GM23338 (cell line): ENCODE measurements around the gene EML3.

Source experiments
- EZH2 ChIP-seq: fragments of 200-600 bp; sonication (generic); IDR thresholded peaks from one replicate; pipeline ENCODE4 v1.8.0; 2017; ENCODE audit warnings: antibody characterized with exemption, mild to moderate bottlenecking, low read depth; ENCODE audit not compliant: unreplicated experiment
- EZH2phosphoT487 ChIP-seq: fragments of 200-600 bp; sonication (generic); IDR thresholded peaks from one replicate; pipeline ENCODE4 v1.8.1; 2018; ENCODE audit warnings: antibody characterized with exemption; ENCODE audit not compliant: unreplicated experiment
- JUNB ChIP-seq: IDR thresholded peaks from one replicate; pipeline ENCODE4 v1.6.1; 2016; ENCODE audit warnings: antibody characterized with exemption; ENCODE audit not compliant: unreplicated experiment
- POLR2AphosphoS5 ChIP-seq: IDR thresholded peaks from 2 replicates; pipeline ENCODE4 v1.6.1; 2016; ENCODE audit warnings: antibody characterized with exemption, low read depth
- TF ChIP-seq, protein P1 (sequence below): IDR thresholded peaks from one replicate; pipeline ENCODE4 v1.6.1; 2018; ENCODE audit warnings: antibody characterized with exemption; ENCODE audit not compliant: unreplicated experiment
- TF ChIP-seq, protein P2 (sequence below), 2 experiments: fragments of 200-600 bp in 1 of 2; sonication (generic) in 1 of 2; conservative IDR thresholded peaks; 2 replicates each; pipeline versions ENCODE4 v1.5.1 to v1.6.1; 2016 to 2017; ENCODE audit warnings: antibody characterized with exemption in 2 of 2, low read depth in 2 of 2, mild to moderate bottlenecking in 2 of 2, moderate library complexity in 1 of 2
- TF ChIP-seq, protein P3 (sequence below): IDR thresholded peaks from 2 replicates; pipeline ENCODE4 v1.6.1; 2016; ENCODE audit warnings: antibody characterized with exemption
- TF ChIP-seq, protein P4 (sequence below): fragments of 250-450 bp; sonication (Bioruptor Pico); IDR thresholded peaks from 2 replicates; pipeline ENCODE4 v1.5.0; 2020; ENCODE audit warnings: mild to moderate bottlenecking, moderate library complexity

DNA sequence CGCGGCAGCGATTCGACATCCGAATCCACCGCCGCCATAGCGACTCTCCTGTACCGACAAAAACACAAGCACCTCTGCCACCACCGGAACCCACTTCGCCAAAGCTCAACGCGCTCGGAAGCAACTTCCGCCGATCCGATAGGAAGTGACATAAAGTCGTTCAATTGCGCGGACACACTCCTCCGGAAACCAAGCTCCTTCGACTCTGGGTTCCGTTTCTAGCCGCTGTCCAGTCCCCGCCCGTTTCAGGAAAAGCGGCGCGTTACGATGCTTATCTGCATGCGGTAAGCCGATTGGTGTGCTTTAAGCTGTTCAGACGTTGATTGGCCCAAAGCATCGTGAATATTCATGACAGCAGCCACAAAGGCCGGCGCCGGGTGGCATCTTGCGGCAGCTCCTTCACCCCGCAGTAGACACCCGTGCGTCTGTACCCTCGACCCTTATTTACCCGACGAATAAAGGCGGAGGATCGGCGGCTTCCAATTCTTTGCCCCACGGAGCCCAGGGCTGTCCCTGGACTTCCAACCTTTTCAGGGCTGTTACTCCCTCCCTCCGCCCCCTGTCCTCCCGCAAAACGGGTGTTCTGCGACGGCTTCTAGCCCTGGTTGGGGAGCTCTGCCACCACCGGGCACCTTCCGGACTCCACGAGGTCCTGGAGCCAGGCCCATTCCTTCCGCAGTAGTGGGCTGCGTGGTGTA is 21.0 kb downstream of the EML3 start, which contains the start of gene TUT1:
- TF ChIP-seq, protein P1, sequence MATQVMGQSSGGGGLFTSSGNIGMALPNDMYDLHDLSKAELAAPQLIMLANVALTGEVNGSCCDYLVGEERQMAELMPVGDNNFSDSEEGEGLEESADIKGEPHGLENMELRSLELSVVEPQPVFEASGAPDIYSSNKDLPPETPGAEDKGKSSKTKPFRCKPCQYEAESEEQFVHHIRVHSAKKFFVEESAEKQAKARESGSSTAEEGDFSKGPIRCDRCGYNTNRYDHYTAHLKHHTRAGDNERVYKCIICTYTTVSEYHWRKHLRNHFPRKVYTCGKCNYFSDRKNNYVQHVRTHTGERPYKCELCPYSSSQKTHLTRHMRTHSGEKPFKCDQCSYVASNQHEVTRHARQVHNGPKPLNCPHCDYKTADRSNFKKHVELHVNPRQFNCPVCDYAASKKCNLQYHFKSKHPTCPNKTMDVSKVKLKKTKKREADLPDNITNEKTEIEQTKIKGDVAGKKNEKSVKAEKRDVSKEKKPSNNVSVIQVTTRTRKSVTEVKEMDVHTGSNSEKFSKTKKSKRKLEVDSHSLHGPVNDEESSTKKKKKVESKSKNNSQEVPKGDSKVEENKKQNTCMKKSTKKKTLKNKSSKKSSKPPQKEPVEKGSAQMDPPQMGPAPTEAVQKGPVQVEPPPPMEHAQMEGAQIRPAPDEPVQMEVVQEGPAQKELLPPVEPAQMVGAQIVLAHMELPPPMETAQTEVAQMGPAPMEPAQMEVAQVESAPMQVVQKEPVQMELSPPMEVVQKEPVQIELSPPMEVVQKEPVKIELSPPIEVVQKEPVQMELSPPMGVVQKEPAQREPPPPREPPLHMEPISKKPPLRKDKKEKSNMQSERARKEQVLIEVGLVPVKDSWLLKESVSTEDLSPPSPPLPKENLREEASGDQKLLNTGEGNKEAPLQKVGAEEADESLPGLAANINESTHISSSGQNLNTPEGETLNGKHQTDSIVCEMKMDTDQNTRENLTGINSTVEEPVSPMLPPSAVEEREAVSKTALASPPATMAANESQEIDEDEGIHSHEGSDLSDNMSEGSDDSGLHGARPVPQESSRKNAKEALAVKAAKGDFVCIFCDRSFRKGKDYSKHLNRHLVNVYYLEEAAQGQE, result peak; percentile 58
- TF ChIP-seq, protein P2, sequence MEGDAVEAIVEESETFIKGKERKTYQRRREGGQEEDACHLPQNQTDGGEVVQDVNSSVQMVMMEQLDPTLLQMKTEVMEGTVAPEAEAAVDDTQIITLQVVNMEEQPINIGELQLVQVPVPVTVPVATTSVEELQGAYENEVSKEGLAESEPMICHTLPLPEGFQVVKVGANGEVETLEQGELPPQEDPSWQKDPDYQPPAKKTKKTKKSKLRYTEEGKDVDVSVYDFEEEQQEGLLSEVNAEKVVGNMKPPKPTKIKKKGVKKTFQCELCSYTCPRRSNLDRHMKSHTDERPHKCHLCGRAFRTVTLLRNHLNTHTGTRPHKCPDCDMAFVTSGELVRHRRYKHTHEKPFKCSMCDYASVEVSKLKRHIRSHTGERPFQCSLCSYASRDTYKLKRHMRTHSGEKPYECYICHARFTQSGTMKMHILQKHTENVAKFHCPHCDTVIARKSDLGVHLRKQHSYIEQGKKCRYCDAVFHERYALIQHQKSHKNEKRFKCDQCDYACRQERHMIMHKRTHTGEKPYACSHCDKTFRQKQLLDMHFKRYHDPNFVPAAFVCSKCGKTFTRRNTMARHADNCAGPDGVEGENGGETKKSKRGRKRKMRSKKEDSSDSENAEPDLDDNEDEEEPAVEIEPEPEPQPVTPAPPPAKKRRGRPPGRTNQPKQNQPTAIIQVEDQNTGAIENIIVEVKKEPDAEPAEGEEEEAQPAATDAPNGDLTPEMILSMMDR (conservative IDR thresholded peaks at IDR 0.05; ENCODE audit: low read depth in 2 of 2), result no peak
- no peak for TF ChIP-seq EZH2
- peak; percentile 90 for TF ChIP-seq POLR2AphosphoS5
- no peak for TF ChIP-seq JUNB
- TF ChIP-seq, protein P3, sequence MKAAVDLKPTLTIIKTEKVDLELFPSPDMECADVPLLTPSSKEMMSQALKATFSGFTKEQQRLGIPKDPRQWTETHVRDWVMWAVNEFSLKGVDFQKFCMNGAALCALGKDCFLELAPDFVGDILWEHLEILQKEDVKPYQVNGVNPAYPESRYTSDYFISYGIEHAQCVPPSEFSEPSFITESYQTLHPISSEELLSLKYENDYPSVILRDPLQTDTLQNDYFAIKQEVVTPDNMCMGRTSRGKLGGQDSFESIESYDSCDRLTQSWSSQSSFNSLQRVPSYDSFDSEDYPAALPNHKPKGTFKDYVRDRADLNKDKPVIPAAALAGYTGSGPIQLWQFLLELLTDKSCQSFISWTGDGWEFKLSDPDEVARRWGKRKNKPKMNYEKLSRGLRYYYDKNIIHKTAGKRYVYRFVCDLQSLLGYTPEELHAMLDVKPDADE, result peak; percentile 90
- TF ChIP-seq, protein P4, sequence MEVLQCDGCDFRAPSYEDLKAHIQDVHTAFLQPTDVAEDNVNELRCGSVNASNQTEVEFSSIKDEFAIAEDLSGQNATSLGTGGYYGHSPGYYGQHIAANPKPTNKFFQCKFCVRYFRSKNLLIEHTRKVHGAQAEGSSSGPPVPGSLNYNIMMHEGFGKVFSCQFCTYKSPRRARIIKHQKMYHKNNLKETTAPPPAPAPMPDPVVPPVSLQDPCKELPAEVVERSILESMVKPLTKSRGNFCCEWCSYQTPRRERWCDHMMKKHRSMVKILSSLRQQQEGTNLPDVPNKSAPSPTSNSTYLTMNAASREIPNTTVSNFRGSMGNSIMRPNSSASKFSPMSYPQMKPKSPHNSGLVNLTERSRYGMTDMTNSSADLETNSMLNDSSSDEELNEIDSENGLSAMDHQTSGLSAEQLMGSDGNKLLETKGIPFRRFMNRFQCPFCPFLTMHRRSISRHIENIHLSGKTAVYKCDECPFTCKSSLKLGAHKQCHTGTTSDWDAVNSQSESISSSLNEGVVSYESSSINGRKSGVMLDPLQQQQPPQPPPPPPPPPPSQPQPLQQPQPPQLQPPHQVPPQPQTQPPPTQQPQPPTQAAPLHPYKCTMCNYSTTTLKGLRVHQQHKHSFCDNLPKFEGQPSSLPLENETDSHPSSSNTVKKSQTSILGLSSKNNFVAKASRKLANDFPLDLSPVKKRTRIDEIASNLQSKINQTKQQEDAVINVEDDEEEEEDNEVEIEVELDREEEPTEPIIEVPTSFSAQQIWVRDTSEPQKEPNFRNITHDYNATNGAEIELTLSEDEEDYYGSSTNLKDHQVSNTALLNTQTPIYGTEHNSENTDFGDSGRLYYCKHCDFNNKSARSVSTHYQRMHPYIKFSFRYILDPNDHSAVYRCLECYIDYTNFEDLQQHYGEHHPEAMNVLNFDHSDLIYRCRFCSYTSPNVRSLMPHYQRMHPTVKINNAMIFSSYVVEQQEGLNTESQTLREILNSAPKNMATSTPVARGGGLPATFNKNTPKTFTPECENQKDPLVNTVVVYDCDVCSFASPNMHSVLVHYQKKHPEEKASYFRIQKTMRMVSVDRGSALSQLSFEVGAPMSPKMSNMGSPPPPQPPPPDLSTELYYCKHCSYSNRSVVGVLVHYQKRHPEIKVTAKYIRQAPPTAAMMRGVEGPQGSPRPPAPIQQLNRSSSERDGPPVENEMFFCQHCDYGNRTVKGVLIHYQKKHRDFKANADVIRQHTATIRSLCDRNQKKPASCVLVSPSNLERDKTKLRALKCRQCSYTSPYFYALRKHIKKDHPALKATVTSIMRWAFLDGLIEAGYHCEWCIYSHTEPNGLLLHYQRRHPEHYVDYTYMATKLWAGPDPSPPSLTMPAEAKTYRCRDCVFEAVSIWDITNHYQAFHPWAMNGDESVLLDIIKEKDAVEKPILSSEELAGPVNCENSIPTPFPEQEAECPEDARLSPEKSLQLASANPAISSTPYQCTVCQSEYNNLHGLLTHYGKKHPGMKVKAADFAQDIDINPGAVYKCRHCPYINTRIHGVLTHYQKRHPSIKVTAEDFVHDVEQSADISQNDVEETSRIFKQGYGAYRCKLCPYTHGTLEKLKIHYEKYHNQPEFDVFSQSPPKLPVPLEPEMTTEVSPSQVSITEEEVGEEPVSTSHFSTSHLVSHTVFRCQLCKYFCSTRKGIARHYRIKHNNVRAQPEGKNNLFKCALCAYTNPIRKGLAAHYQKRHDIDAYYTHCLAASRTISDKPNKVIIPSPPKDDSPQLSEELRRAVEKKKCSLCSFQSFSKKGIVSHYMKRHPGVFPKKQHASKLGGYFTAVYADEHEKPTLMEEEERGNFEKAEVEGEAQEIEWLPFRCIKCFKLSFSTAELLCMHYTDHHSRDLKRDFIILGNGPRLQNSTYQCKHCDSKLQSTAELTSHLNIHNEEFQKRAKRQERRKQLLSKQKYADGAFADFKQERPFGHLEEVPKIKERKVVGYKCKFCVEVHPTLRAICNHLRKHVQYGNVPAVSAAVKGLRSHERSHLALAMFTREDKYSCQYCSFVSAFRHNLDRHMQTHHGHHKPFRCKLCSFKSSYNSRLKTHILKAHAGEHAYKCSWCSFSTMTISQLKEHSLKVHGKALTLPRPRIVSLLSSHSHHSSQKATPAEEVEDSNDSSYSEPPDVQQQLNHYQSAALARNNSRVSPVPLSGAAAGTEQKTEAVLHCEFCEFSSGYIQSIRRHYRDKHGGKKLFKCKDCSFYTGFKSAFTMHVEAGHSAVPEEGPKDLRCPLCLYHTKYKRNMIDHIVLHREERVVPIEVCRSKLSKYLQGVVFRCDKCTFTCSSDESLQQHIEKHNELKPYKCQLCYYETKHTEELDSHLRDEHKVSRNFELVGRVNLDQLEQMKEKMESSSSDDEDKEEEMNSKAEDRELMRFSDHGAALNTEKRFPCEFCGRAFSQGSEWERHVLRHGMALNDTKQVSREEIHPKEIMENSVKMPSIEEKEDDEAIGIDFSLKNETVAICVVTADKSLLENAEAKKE (CRISPR knock-in tag), result no peak
- no peak for TF ChIP-seq EZH2phosphoT487
